ENCODE results near the gene SSC5D.

DNA sequence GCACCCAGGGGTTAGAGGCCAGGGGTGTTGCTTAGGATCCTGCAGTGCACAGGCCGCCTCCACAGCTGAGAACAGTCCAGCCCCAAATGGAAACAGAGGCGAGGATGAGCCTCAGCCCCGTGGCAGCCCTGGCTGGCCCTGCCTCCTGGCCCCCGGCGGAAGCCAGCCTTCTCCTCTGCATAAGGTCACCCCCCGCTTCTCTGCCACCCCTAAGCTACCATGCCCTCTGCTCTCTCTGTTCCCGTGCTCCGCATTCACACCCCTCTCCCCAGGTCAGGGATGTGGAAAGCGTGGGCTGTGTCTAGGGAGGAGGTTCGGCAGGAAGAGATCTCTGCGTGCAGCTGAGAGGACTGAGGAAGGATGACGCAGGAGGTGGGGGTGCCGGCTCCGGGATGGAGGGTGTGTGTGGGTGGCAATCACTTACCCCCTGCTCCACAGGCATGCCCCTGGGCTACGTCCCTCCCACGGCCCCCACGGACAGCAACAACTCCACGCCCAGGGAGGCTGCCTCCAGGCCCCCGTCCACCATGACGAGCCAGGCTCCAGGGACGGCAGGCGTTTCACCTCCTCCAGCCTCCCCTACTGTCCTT is 6.0 kb downstream of the SSC5D start:
- TF ChIP-seq, protein P1, sequence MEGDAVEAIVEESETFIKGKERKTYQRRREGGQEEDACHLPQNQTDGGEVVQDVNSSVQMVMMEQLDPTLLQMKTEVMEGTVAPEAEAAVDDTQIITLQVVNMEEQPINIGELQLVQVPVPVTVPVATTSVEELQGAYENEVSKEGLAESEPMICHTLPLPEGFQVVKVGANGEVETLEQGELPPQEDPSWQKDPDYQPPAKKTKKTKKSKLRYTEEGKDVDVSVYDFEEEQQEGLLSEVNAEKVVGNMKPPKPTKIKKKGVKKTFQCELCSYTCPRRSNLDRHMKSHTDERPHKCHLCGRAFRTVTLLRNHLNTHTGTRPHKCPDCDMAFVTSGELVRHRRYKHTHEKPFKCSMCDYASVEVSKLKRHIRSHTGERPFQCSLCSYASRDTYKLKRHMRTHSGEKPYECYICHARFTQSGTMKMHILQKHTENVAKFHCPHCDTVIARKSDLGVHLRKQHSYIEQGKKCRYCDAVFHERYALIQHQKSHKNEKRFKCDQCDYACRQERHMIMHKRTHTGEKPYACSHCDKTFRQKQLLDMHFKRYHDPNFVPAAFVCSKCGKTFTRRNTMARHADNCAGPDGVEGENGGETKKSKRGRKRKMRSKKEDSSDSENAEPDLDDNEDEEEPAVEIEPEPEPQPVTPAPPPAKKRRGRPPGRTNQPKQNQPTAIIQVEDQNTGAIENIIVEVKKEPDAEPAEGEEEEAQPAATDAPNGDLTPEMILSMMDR (IDR thresholded peaks at IDR 0.05) = no peak
- TF ChIP-seq POLR2A (IDR thresholded peaks at IDR 0.05) = no peak

All from thyroid gland (tissue), 4 donors.